A549 (cell line): Measurements from ENCODE around the gene TMCO4. TPM values are rescaled to one million over a fixed set of nuclear protein-coding genes. Genes with fewer than 3 reads are reported as not detected.
A peak's percentile ranks its signal among the peaks of the same experiment; 100 is the strongest.

Experiments used
- ATAC-seq, 2 experiments: fragments of 200-7000 bp in 1 of 2; fragments of >200 bp in 1 of 2; cut with Nextera tagmentation in 1 of 2; cut with Tn5 transposase in 1 of 2; 3 replicates each; pipeline versions ENCODE4 v1.8.0 to v1.9.1; 2018 to 2020; ENCODE audit warnings: mild to moderate bottlenecking in 1 of 2, moderate library complexity in 1 of 2
- CTCF ChIA-PET: fragments of 300-600 bp; sonication (Branson Sonifier 250); formaldehyde crosslinking; extraction: SDS; loops from one replicate; lab custom pipeline; 2021; ENCODE audit warnings: antibody characterized with exemption, inconsistent platforms; lab: Yijun Ruan, JAX
- POLR2A ChIA-PET: fragments of 350-600 bp; formaldehyde crosslinking; extraction: SDS; loops from one replicate; lab custom pipeline; 2021; ENCODE audit warnings: antibody characterized with exemption, inconsistent platforms; lab: Yijun Ruan, JAX
- DNase-seq, 2 experiments: peaks; one replicate each; pipeline versions ENCODE4 v3.0.0 to v3.0.0-alpha.2; 2011 to 2016; ENCODE audit warnings: low read depth in 1 of 2, low spot score in 1 of 2
- FAIRE-seq: peaks from 2 replicates; lab custom pipeline; 2011; peaks lifted over from hg19 to GRCh38; lab: Jason Lieb, UNC
- H3K27ac ChIP-seq, 2 experiments: fragments of >200 bp; sonication (Bioruptor Twin); formaldehyde crosslinking; 3 replicates each; pipeline ENCODE4 v1.5.1; 2016 to 2017
- H3K4me1 ChIP-seq: fragments of >200 bp; sonication (Bioruptor Twin); formaldehyde crosslinking; 3 replicates; pipeline ENCODE4 v1.6.1; 2016
- H3K4me2 ChIP-seq: fragments of >200 bp; sonication (Bioruptor Twin); formaldehyde crosslinking; 3 replicates; pipeline ENCODE4 v1.6.1; 2016
- H3K4me3 ChIP-seq: fragments of >200 bp; sonication (Bioruptor Twin); formaldehyde crosslinking; 3 replicates; pipeline ENCODE4 v1.5.1; 2016
- H3K9me3 ChIP-seq: fragments of >200 bp; sonication (Bioruptor Twin); formaldehyde crosslinking; 3 replicates; pipeline ENCODE4 v1.6.1; 2016
- BCL3 ChIP-seq: fragments of >200 bp; sonication (Bioruptor Twin); formaldehyde crosslinking; IDR thresholded peaks from 3 replicates; pipeline ENCODE4 v1.6.1; 2016
- CHD2 ChIP-seq: fragments of 150-350 bp; IDR thresholded peaks from 2 replicates; pipeline ENCODE4 v1.6.1; 2014; ENCODE audit warnings: low read length; ENCODE audit not compliant: partially characterized antibody
- EHF ChIP-seq: fragments of 250-450 bp; sonication (Bioruptor Pico); IDR thresholded peaks from 2 replicates; pipeline ENCODE4 v1.5.0; 2020; ENCODE audit warnings: mild to moderate bottlenecking
- EP300 ChIP-seq, 2 experiments: fragments of >200 bp; sonication (Bioruptor Twin); formaldehyde crosslinking; IDR thresholded peaks; 2 replicates in 1 of 2; 3 replicates in 1 of 2; pipeline ENCODE4 v1.6.1; 2016 to 2017
- FOSL2 ChIP-seq, 2 experiments: fragments of 450-650 bp in 1 of 2; fragments of >200 bp in 1 of 2; sonication (Bioruptor Twin) in 1 of 2; formaldehyde crosslinking; IDR thresholded peaks; 2 replicates each; pipeline versions ENCODE4 v1.5.0 to v1.6.1; 2016 to 2020; ENCODE audit warnings: mild to moderate bottlenecking in 1 of 2, moderate library complexity in 1 of 2
- HOXB13 ChIP-seq: fragments of 250-450 bp; sonication (Bioruptor Pico); IDR thresholded peaks from 2 replicates; pipeline ENCODE4 v1.5.0; 2020; ENCODE audit warnings: low read depth, mild to moderate bottlenecking, moderate library complexity
- KDM1A ChIP-seq: fragments of 200-600 bp; sonication (generic); IDR thresholded peaks from 2 replicates; pipeline ENCODE4 v1.6.1; 2016; ENCODE audit warnings: low read depth, mild to moderate bottlenecking
- MAZ ChIP-seq: fragments of 150-350 bp; IDR thresholded peaks from 2 replicates; pipeline ENCODE4 v1.6.1; 2014; ENCODE audit warnings: antibody characterized with exemption, low read depth, low read length, borderline replicate concordance
- NPAS2 ChIP-seq: fragments of 250-450 bp; sonication (Bioruptor Pico); IDR thresholded peaks from 2 replicates; pipeline ENCODE4 v1.8.0; 2022; ENCODE audit warnings: mild to moderate bottlenecking, moderate library complexity, borderline replicate concordance
- NR3C1 ChIP-seq: fragments of >200 bp; sonication (Bioruptor Twin); formaldehyde crosslinking; IDR thresholded peaks from 3 replicates; pipeline ENCODE4 v1.6.1; 2017
- POLR2A ChIP-seq: IDR thresholded peaks from 2 replicates; pipeline ENCODE4 v1.6.1; 2012; ENCODE audit warnings: mild to moderate bottlenecking, low read length
- POLR2AphosphoS2 ChIP-seq: conservative IDR thresholded peaks from 2 replicates; pipeline ENCODE4 v1.6.1; 2012; ENCODE audit warnings: low read length, improper control_type of control experiment, inconsistent platforms
- RARB ChIP-seq: fragments of 250-450 bp; sonication (Bioruptor Pico); IDR thresholded peaks from 2 replicates; pipeline ENCODE4 v1.8.0; 2021; ENCODE audit warnings: mild to moderate bottlenecking, moderate library complexity
- SREBF2 ChIP-seq: fragments of 450-650 bp; IDR thresholded peaks from 2 replicates; pipeline ENCODE4 v1.6.1; 2014; ENCODE audit warnings: mild to moderate bottlenecking, moderate library complexity
- TFCP2L1 ChIP-seq: fragments of 250-450 bp; sonication (Bioruptor Pico); IDR thresholded peaks from 2 replicates; pipeline ENCODE4 v1.5.0; 2021; ENCODE audit warnings: mild to moderate bottlenecking
- TP53 ChIP-seq: fragments of 250-450 bp; sonication (Bioruptor Pico); IDR thresholded peaks from 2 replicates; pipeline ENCODE4 v1.5.0; 2021; ENCODE audit warnings: mild to moderate bottlenecking, moderate library complexity
- USF2 ChIP-seq: fragments of 450-650 bp; IDR thresholded peaks from 2 replicates; pipeline ENCODE4 v1.6.1; 2014; ENCODE audit warnings: antibody characterized with exemption
- ZC3H11A ChIP-seq: fragments of 450-650 bp; IDR thresholded peaks from 2 replicates; pipeline ENCODE4 v1.6.1; 2014; ENCODE audit warnings: antibody characterized with exemption, mild to moderate bottlenecking
- ZFP36 ChIP-seq: fragments of 450-650 bp; IDR thresholded peaks from 2 replicates; pipeline ENCODE4 v1.6.1; 2014; ENCODE audit warnings: borderline replicate concordance; ENCODE audit not compliant: partially characterized antibody
- WGBS: methylation state at CpG from one replicate; pipeline ENCODE4 v1.1.6; 2017; ENCODE audit errors: missing lambda C conversion rate; 5-methylcytosine and 5-hydroxymethylcytosine counted together
- polyA plus RNA-seq, 4 experiments: library from polyadenylated mRNA; depleted of rRNA in 3 of 4; stranded (reverse); fragments of >200 nt; fragmentation: RNase III in 1 of 4; extraction: RNeasy Plus Mini Kit Qiagen cat#74134 plus additional on column Dnase treatment in 1 of 4; gene quantifications; 2 replicates in 3 of 4; 3 replicates in 1 of 4; pipeline ENCODE4 v1.2.3, GENCODE V29; 2011 to 2017

The TMCO4 gene
- polyA plus RNA-seq, 2 of the 4 experiments (the other 2 are of a cell fraction), result 4.0 to 4.6 TPM

- ChIA-PET POLR2A (no interaction called here), CTCF (no interaction called here)
- TF ChIP-seq POLR2AphosphoS2, result no peak
- TF ChIP-seq POLR2A, result no peak
- no peak for TF ChIP-seq RARB
- TF ChIP-seq FOSL2 (IDR thresholded peaks at IDR 0.05), result no peak
- no peak for TF ChIP-seq FOSL2 (CRISPR knock-in tag; IDR thresholded peaks at IDR 0.05)
- TF ChIP-seq ZFP36, result no peak
- no peak for TF ChIP-seq EHF (CRISPR knock-in tag)
- TF ChIP-seq SREBF2, result no peak
- Histone ChIP-seq H3K27ac (no peak overlapping the region), H3K4me1 (no peaks in the 10 kb centered on the region), H3K4me3 (no peak overlapping the region), H3K9me3 (peaks cover 9% of the 10 kb centered on the region; the same call in 2 of the 3 replicates), H3K4me2 (no peak overlapping the region)
- ATAC-seq (no peak), FAIRE-seq (no peak), DNase-seq (no peak)
- 30% methylated on average over 3 of the region's 3 CpGs for WGBS
These were observed 31.7 kb upstream of the TMCO4 start for GRCh38 chr1:19831441-19831840.

GRCh38 chr1:19828546-19828945, 28.8 kb upstream of the TMCO4 start:
- Histone ChIP-seq H3K9me3 (peaks cover 9% of the 10 kb centered on the region; the same call in 2 of the 3 replicates), H3K4me3 (no peak overlapping the region), H3K27ac (no peak overlapping the region), H3K4me1 (no peaks in the 10 kb centered on the region), H3K4me2 (no peak overlapping the region)
- POLR2A ChIA-PET, result no interaction called here
- TF ChIP-seq TFCP2L1 (CRISPR knock-in tag), result no peak
- TF ChIP-seq POLR2AphosphoS2, result no peak
- TF ChIP-seq NPAS2 (CRISPR knock-in tag), result no peak
- TF ChIP-seq POLR2A, result no peak
- no peak for TF ChIP-seq EP300 (IDR thresholded peaks at IDR 0.05)
- no peak for TF ChIP-seq HOXB13 (CRISPR knock-in tag)
- no peak for TF ChIP-seq SREBF2
- TF ChIP-seq ZC3H11A, result no peak
- DNase-seq (no peak), FAIRE-seq (no peak), ATAC-seq (no peak)
- CTCF ChIA-PET, result no interaction called here
- 32% methylated on average over 3 of the region's 3 CpGs for WGBS

- WGBS, result 34% methylated on average over 6 of the region's 6 CpGs
- ATAC-seq, result peak in 1 of 2 experiments; percentile 41; a peak in 1 of 6 replicates
These were observed 25.6 kb upstream of the TMCO4 start for GRCh38 chr1:19825298-19825697.

GRCh38 chr1:19824541-19824940, 24.8 kb upstream of the TMCO4 start:
- Histone ChIP-seq H3K4me2 (no peak overlapping the region), H3K4me3 (no peak overlapping the region), H3K4me1 (no peaks in the 10 kb centered on the region), H3K9me3 (no peaks in the 10 kb centered on the region; the same call in 2 of the 3 replicates), H3K27ac (no peak overlapping the region)
- WGBS, result 33% methylated on average over 4 of the region's 4 CpGs
- ATAC-seq (no peak), DNase-seq (no peak), FAIRE-seq (no peak)
- no peak for TF ChIP-seq BCL3
- TF ChIP-seq USF2, result 0 out of 2 replicates have a peak, but pooled peaks have one; percentile 6
- ChIA-PET POLR2A (no interaction called here), CTCF (no interaction called here)

More at GRCh38 chr1:19825298-19825697, 25.6 kb upstream of the TMCO4 start:
- no peaks in the 10 kb centered on the region; the same call in 2 of the 3 replicates for H3K9me3 ChIP-seq
- TF ChIP-seq SREBF2 (no peak), TP53 (CRISPR knock-in tag) (no peak), NR3C1 (no peak), MAZ (no peak), CHD2 (no peak), KDM1A (no peak)
- no peak overlapping the region for H3K27ac ChIP-seq
- FAIRE-seq (no peak), DNase-seq (no peak)
- no peak overlapping the region for H3K4me2 ChIP-seq
- ChIA-PET CTCF (no interaction called here), POLR2A (no interaction called here)
- H3K4me1 ChIP-seq, result no peaks in the 10 kb centered on the region
- no peak overlapping the region for H3K4me3 ChIP-seq
